ENCODE results near the gene RICTOR.

Gene RICTOR

GRCh38 chr5:38929838-38930237 is 144.4 kb downstream of the RICTOR start:
- DNase-seq = no peak

GRCh38 chr5:38927470-38927869 is 146.7 kb downstream of the RICTOR start:
- no peak for DNase-seq

- no peak for DNase-seq
Observed at GRCh38 chr5:38926121-38926520, 148.1 kb downstream of the RICTOR start.

- DNase-seq = no peak
Observed at GRCh38 chr5:38925154-38925925, 148.9 kb downstream of the RICTOR start.

GRCh38 chr5:38923661-38924451 is 150.3 kb downstream of the RICTOR start:
- DNase-seq = no peak

- DNase-seq = peak; percentile 7
Observed at GRCh38 chr5:38922199-38922598, 152.0 kb downstream of the RICTOR start.

- DNase-seq = no peak
Observed at GRCh38 chr5:38921174-38921573, 153.0 kb downstream of the RICTOR start.

- no peak for DNase-seq
Observed at GRCh38 chr5:38916802-38917201, 157.4 kb downstream of the RICTOR start.

GRCh38 chr5:38913714-38914113 is 160.5 kb downstream of the RICTOR start:
- no peak for DNase-seq

GRCh38 chr5:38911933-38912332 is 162.3 kb downstream of the RICTOR start:
- DNase-seq = no peak

- DNase-seq = no peak
Observed at GRCh38 chr5:38906503-38906902, 167.7 kb downstream of the RICTOR start.

GRCh38 chr5:38905516-38905915 is 168.7 kb downstream of the RICTOR start:
- no peak for DNase-seq

- DNase-seq = no peak
Observed at GRCh38 chr5:38899936-38900335, 174.3 kb downstream of the RICTOR start.

GRCh38 chr5:38896760-38897159 is 177.4 kb downstream of the RICTOR start:
- no peak for DNase-seq

GRCh38 chr5:38892363-38892762 is 181.8 kb downstream of the RICTOR start:
- no peak for DNase-seq

- DNase-seq = no peak
Observed at GRCh38 chr5:38891563-38891962, 182.6 kb downstream of the RICTOR start.

- DNase-seq = no peak
Observed at GRCh38 chr5:38889424-38889823, 184.8 kb downstream of the RICTOR start.

- no peak for DNase-seq
Observed at GRCh38 chr5:38888041-38888440, 186.2 kb downstream of the RICTOR start.
